Fibroblast of upper back skin (primary cell): Measurements from ENCODE around the gene GNAT3.
A peak's percentile ranks its signal among the peaks of the same experiment; 100 is the strongest.

Source experiments
- DNase-seq: peaks from one replicate; pipeline ENCODE4 v3.0.0-alpha.2; 2013

GNAT3 gene

GRCh38 chr7:80460857-80461256 is 51.0 kb downstream of the GNAT3 start:
- DNase-seq, result no peak

GRCh38 chr7:80459776-80460510 is 51.9 kb downstream of the GNAT3 start:
- no peak for DNase-seq

GRCh38 chr7:80458822-80459725 is 52.8 kb downstream of the GNAT3 start:
- DNase-seq, result no peak

DNA sequence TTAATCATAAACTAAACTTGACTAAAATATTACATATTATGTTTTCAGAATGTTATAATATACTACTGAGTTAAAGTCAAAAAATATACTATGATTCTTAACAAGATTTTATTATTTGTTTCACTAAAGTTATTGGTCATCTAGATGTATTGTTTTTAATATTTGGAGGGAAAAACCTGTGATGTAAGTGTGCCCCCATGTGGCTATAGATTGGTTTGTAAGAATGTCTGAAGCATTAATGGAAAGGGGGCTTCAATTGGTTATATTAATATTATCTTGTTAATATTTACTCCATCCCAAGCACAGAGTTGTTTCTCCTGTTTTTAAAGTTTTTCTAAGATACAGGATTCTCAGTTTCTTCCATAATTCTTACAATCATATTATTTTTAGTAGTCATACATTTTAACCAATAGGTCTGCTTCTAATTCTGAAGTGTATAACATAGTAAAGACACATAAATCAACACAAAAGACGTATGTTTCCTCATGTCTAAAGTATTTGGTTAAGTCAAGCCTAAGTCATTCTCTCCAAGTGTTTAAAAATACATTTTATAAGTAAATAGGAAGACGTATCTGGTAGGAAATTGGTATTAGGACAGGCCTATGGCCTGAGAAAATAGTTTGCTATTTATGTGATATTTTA is 58.0 kb downstream of the GNAT3 start:
- DNase-seq, result peak; percentile 48

DNA sequence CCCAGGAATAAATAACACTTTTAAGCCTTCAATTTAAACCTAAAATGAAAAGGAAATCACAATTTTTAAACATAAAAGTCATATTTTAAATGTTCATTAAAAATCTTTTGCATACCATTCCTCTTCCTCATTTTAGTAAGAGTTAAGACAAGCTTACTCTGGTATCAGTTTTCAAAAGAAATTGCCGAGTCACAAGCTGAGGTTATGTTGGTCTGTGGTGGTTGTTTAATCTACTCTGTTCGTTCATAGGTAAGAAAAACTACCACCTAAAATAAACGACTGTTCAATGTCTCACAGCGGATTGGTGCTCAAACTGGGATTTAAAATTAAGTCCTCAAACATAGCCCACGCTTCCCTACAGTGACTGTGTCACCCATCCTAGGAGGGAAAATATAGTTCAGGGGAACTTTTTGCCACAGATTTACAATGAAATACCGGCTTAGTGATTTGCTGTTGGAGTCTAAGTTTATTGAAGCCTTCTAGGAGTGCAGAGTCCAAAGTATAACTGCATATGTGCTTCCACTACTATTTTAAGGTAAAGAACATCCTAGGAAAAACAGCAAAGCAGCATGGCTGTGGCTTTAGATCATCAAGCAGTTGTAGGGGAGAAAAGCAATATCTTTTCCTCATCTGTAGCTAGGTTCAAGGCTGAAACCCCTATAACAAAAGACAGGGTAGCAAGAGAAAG is 61.1 kb downstream of the GNAT3 start:
- DNase-seq, result peak; percentile 55

DNA sequence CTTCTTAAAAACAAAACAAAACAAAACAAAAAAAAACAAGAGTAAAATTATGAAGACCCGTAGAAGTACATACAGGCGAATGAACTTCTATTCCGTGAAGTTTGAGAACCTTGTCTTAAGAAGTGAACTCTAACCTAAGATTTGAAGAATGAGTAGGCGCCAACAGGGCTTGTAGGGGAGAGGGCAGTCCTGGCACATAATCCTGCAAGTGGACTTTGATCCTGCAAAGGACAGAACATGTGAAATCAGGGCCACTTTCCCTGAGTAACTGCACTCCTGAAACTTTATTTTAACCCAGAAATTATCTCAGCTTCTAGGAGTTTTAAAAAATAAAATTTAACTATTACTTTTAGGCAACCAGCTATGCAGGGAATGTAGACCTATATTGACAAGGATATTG is 62.0 kb downstream of the GNAT3 start:
- no peak for DNase-seq

- DNase-seq, result no peak
Observed at GRCh38 chr7:80445351-80445750, 66.5 kb downstream of the GNAT3 start.

- no peak for DNase-seq
Observed at GRCh38 chr7:80444811-80445210, 67.1 kb downstream of the GNAT3 start.

- DNase-seq, result no peak
Observed at GRCh38 chr7:80443325-80443724, 68.5 kb downstream of the GNAT3 start.

DNA sequence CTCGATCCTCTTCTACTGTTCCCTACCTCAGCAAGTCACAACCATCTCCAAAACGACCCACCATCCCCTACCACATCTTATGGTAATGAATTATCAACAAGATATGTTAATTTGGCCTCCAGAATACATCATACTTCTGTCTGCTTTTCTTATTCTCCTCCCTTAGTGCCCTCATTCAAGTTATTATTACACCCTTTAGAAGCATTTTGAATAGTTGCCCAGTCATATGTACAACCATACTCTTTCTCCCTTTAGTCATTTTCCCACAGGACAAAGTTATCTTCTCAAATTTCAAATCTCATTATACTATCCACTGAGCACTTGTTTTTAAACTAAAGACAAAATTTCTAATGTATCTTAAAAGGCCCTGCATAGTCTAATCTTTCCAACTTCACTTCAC is 71.0 kb downstream of the GNAT3 start:
- peak; percentile 57 for DNase-seq

DNA sequence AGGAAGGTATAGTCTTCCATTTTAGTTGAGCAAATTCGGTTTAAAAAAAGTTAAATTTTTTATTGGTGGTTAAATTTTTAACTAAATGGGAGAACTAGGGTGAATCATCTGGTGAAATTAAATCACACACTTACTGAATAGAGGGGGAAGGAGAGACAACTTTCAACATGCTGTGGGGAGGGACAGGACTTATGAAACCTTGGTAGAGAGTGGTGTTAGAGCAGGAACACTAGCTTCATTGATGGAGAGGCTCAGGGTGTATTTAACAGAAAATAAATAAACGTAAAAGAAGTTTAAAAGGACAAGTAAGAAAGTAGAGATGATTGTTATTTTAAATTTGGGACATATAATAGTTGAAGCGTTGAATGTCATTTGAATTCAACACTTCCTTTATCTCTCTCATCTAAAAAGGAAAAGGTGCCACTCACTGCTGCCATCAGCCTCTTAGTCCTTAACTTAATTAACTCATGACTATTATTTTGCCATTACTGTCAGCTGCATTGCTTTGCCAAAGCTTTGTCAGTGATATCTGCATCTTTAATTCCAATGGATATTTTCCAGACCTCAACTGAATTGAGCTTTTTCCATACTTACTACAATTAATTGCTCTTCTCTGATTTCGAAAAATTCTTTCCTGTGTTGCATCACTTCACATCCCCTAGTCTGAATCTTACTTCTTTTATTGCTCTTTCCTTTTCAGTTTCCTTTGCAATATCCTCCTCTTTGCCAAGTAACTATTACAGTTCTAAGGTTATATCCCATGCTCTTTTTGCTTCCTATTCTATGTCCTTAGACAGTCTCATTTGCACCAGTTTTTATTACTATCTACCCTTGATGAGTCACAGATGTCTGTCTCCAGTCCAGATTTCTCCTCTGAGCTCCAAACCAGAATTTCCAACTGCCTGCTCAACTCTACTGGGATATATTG is 71.7 kb downstream of the GNAT3 start:
- DNase-seq, result peak; percentile 88

GRCh38 chr7:80435521-80435920 is 76.3 kb downstream of the GNAT3 start:
- no peak for DNase-seq

DNA sequence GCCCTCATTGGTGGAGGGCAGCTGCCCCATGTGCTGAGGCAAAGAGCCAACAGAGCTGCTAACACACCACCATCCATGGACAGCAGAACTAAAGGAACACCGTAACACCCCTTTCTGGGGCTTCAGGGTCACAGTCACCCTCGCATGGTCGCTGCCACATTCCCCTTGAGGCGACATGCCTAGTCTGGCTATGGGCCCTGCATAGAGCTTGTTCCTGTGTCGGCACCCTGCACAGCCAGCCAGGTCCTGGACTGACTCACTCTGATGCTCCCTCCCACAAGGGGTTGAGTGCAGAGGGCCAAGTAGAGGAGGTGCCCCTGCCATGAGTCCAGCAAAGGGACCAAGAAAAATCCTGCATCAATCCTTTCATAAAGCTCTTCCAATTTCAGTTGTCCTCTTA is 77.8 kb downstream of the GNAT3 start:
- DNase-seq, result no peak

- no peak for DNase-seq
Observed at GRCh38 chr7:80432166-80432565, 79.7 kb downstream of the GNAT3 start.

DNA sequence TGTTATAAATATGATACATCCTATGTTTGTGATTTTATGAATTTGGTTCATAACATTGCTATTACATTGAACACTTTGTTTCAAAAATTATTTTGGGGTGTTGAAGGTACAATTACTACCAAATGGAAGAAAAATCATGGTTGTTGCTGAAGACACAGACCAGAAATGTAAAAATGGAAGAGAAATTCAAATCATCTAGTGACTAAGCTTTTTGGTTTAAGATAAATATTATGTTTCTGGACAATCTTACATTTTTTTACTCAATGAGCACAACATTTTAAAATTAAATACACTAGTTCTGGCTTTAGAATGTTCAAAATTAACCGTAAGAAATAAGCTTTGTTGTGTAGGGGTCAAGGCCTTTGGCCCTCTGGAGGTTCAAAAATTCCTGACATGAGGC is 82.7 kb downstream of the GNAT3 start:
- no peak for DNase-seq

GRCh38 chr7:80428161-80429054 is 83.5 kb downstream of the GNAT3 start:
- peak; percentile 69 for DNase-seq

DNA sequence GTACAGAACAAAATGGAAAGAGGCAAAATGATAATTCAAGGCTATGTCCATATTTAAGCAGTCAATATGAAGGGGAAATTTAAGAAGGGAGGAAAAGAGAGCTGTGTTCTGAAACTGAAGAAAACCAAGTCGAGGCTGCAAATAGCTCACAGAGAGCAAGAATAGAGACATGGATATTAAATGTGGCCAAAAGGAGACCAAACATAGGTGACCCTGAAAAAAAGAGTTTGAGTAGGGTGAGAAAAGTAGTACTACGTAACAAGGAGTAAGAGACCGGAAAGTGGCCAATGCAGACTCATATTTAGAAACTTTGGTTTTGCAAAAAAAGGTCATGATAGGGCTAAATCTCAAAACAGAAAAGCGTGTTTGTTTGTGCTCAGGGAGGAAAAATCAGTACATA is 84.6 kb downstream of the GNAT3 start:
- DNase-seq, result no peak

GRCh38 chr7:80420876-80421275 is 91.0 kb downstream of the GNAT3 start:
- DNase-seq, result no peak

- DNase-seq, result no peak
Observed at GRCh38 chr7:80417211-80417793, 94.6 kb downstream of the GNAT3 start.

GRCh38 chr7:80415522-80415921 is 96.3 kb downstream of the GNAT3 start:
- peak; percentile 83 for DNase-seq
